Measurements from ENCODE around the gene NKX6-1. TPM values are rescaled to one million over a fixed set of nuclear protein-coding genes. Genes with fewer than 3 reads are reported as not detected.

Gene NKX6-1
- total RNA-seq, 4 donors from 2014 or later: 0.47 TPM; not detected in 3

DNA sequence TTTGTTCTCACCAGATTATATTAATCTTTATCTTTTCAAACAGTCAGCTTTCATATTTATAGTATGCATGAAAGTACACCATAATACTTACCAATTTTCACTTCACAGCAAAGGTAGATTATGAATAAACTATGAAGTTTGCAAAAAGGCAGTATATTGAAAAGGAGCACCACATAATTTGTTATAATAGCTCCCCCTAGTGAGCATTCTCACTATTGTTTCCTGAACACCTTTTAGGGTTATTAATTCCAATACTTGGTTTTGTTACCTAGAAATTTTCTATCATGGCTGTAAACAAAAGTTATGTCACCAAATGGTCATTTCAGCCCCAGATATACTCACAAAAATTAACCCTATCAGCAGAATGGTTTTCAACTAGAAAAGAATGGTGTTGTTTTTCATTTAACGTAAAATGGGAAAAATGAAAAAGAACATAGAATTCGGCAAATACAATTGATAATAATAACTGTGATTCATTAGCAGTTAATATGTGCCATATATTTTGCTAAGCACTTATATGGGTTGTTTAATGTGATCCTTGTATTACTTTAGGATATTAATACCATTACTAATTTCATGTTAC lies 30.2 kb upstream of the NKX6-1 start:
- no peak for TF ChIP-seq CTCF (IDR thresholded peaks at IDR 0.05)
- DNase-seq (ENCODE audit: low spot score): no peak
- ATAC-seq (ENCODE audit: low FRiP score): no peak

DNA sequence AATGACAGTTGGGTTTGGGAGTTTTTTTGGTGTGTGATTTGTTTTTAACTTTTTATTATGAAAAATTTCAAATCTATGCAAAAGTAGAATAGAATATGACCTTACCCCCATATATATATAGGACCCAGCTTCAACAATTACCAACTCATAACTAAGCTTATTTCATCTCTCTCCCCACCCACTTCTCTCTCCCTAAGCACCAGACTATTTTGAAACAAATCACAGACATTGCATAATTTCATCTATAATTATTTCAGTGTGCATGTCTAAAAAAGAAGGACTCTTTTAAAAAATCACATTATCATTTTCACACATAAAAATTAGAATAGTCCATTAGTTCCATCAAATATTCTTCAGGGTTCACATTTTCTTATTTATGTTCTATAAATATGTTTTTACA lies 28.3 kb upstream of the NKX6-1 start:
- ATAC-seq (ENCODE audit: low FRiP score): no peak
- no peak for TF ChIP-seq CTCF (IDR thresholded peaks at IDR 0.05)
- DNase-seq (ENCODE audit: low spot score): no peak

DNA sequence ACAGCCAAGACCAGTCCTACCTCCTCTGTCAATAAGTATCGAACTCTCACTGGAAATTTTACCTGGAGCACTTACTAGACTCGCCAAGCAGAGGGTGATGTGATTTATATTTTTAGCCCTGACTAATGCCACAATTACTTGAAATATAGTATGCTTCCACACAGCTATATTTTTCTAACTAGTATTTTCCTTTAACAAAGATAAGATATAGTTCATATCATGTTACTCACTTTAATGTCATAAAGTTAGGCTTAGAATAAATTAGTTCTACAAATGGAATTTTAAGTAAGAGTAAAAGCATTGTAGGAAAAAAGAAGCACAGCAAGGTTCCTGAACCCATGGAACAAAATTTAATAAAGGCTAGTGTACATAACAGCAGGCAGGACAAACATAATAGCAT lies 16.0 kb upstream of the NKX6-1 start:
- no peak for TF ChIP-seq CTCF (IDR thresholded peaks at IDR 0.05)
- no peak for ATAC-seq (ENCODE audit: low FRiP score)
- no peak for DNase-seq (ENCODE audit: low spot score)

- no peak for TF ChIP-seq CTCF (IDR thresholded peaks at IDR 0.05)
- no peak for ATAC-seq (ENCODE audit: low FRiP score)
- no peak for DNase-seq (ENCODE audit: low spot score)
Observed at GRCh38 chr4:84512277-84512676, 13.2 kb upstream of the NKX6-1 start.

GRCh38 chr4:84511703-84512102 lies 12.6 kb upstream of the NKX6-1 start:
- ATAC-seq (ENCODE audit: low FRiP score) (no peak), DNase-seq (ENCODE audit: low spot score) (no peak)
- no peak for TF ChIP-seq CTCF (IDR thresholded peaks at IDR 0.05)

DNA sequence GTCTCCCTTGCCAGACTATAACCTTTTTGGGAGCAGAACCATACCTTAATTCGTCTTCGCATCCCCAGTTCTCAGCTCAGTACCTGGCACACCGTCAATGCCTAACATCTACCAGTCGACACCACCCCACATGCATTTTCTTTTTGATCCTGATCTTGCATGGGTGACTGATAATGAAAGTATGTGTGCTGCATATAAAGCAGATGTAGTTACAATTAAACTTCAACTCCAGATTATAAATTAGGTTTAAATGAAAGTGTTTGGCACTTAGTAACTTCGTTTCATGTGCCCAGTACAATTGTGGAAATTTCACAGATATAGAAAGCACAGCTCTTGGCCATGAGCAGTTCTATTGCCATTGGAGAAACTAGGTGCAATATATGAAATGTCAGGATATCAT lies 8.8 kb upstream of the NKX6-1 start:
- no peak for ATAC-seq (ENCODE audit: low FRiP score)
- TF ChIP-seq CTCF (IDR thresholded peaks at IDR 0.05): no peak
- DNase-seq (ENCODE audit: low spot score): no peak

DNA sequence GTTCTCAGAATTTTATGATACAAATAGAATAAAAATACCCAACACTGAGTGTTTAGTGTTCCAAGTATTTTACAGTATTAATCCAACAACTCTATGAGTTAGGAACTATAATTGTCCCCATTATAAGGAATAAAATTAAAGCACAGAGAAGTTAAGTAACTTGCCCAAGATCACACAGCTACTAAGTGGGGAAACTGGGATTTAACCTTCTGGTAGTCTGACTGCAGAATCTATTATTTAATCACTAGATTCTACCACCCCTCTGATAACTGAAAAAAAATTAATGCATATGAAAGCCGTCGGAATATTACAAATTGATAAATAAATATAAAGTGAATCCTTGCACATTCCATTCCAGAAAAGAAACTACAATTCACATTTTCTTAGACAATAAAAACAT lies 5.7 kb upstream of the NKX6-1 start:
- no peak for DNase-seq (ENCODE audit: low spot score)
- no peak for ATAC-seq (ENCODE audit: low FRiP score)
- no peak for TF ChIP-seq CTCF (IDR thresholded peaks at IDR 0.05)

Measured in omental fat pad (tissue), 4 donors.